PC-9 (cell line): Measurements from ENCODE around the gene NUDT5.

Source experiments
- EZH2 ChIP-seq: fragments of 200-600 bp; sonication (generic); IDR thresholded peaks from 2 replicates; pipeline ENCODE4 v1.8.0; 2017; ENCODE audit warnings: antibody characterized with exemption, low read depth
- TF ChIP-seq, protein P1 (sequence below): fragments of 200-600 bp; sonication (generic); conservative IDR thresholded peaks from 2 replicates; pipeline ENCODE4 v1.6.1; 2017; ENCODE audit warnings: mixed run types, antibody characterized with exemption, mild to moderate bottlenecking, moderate library complexity

DNA sequence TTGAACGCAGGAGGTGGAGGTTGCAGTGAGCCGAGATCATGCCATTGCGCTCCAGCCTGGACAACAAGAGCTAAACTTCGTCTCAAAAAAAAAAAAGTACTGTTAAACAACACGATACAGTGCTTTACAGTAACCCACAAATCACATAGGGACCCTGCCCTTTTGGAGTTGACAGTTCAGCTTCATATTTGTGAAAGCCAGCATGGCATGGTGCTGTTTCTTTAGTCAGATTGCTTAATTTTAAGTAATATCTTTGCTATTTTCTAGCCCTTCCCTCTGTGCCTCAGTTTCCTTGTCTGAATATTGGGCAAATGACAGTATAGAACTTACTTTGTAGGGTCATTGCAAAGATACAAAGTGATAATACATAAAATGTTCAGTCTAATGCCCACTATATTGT lies 5.2 kb upstream of the NUDT5 start:
- TF ChIP-seq, protein P1, sequence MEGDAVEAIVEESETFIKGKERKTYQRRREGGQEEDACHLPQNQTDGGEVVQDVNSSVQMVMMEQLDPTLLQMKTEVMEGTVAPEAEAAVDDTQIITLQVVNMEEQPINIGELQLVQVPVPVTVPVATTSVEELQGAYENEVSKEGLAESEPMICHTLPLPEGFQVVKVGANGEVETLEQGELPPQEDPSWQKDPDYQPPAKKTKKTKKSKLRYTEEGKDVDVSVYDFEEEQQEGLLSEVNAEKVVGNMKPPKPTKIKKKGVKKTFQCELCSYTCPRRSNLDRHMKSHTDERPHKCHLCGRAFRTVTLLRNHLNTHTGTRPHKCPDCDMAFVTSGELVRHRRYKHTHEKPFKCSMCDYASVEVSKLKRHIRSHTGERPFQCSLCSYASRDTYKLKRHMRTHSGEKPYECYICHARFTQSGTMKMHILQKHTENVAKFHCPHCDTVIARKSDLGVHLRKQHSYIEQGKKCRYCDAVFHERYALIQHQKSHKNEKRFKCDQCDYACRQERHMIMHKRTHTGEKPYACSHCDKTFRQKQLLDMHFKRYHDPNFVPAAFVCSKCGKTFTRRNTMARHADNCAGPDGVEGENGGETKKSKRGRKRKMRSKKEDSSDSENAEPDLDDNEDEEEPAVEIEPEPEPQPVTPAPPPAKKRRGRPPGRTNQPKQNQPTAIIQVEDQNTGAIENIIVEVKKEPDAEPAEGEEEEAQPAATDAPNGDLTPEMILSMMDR: no peak
- TF ChIP-seq EZH2: no peak
